ENCODE measurements around the gene ZBTB46. TPM values are rescaled to one million over a fixed set of nuclear protein-coding genes. Genes with fewer than 3 reads are reported as not detected.

Gene ZBTB46
- total RNA-seq, 1 experiment from 2014 or later = 18.9 TPM

- no peak for ATAC-seq
- no peak for DNase-seq (ENCODE audit: low spot score)
- no peak for TF ChIP-seq ZNF416 (CRISPR knock-in tag; IDR thresholded peaks at IDR 0.05)
- TF ChIP-seq, protein P1, sequence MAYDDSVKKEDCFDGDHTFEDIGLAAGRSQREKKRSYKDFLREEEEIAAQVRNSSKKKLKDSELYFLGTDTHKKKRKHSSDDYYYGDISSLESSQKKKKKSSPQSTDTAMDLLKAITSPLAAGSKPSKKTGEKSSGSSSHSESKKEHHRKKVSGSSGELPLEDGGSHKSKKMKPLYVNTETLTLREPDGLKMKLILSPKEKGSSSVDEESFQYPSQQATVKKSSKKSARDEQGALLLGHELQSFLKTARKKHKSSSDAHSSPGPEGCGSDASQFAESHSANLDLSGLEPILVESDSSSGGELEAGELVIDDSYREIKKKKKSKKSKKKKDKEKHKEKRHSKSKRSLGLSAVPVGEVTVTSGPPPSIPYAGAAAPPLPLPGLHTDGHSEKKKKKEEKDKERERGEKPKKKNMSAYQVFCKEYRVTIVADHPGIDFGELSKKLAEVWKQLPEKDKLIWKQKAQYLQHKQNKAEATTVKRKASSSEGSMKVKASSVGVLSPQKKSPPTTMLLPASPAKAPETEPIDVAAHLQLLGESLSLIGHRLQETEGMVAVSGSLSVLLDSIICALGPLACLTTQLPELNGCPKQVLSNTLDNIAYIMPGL (CRISPR knock-in tag; IDR thresholded peaks at IDR 0.05) = no peak
- TF ChIP-seq ZNF671 (CRISPR knock-in tag; IDR thresholded peaks at IDR 0.05) = no peak
- TF ChIP-seq RELA (CRISPR knock-in tag; IDR thresholded peaks at IDR 0.05; ENCODE audit: borderline replicate concordance) = no peak
- TF ChIP-seq TEAD1 (CRISPR knock-in tag; IDR thresholded peaks at IDR 0.05) = no peak
- TF ChIP-seq CBFB (CRISPR knock-in tag; IDR thresholded peaks at IDR 0.05; ENCODE audit: low read depth) = no peak
- TF ChIP-seq NR1H2 (CRISPR knock-in tag; IDR thresholded peaks at IDR 0.05) = no peak
- TF ChIP-seq USF2 (CRISPR knock-in tag; IDR thresholded peaks at IDR 0.05) = no peak
- no peak for TF ChIP-seq ZNF121 (CRISPR knock-in tag; IDR thresholded peaks at IDR 0.05)
- no peak for TF ChIP-seq GTF2I (CRISPR knock-in tag; conservative IDR thresholded peaks at IDR 0.05)
- H3K9me3 Mint-ChIP-seq = no peaks in the 10 kb centered on the region
- no peaks in the 10 kb centered on the region for H3K27me3 Mint-ChIP-seq (ENCODE audit: low read depth)
- H3K4me3 Mint-ChIP-seq = no peak overlapping the region
- peaks cover 8% of the 10 kb centered on the region; the same call in 1 of the 2 replicates for H3K36me3 Mint-ChIP-seq
- ChIA-PET CTCF (no interaction called here), POLR2A (no interaction called here)
- H3K27ac Mint-ChIP-seq = no peak overlapping the region; the same call in 1 of the 2 replicates
- no peaks in the 10 kb centered on the region for H3K4me1 Mint-ChIP-seq
Measured at GRCh38 chr20:63733579-63734081, 97.4 kb downstream of the ZBTB46 start.

DNA sequence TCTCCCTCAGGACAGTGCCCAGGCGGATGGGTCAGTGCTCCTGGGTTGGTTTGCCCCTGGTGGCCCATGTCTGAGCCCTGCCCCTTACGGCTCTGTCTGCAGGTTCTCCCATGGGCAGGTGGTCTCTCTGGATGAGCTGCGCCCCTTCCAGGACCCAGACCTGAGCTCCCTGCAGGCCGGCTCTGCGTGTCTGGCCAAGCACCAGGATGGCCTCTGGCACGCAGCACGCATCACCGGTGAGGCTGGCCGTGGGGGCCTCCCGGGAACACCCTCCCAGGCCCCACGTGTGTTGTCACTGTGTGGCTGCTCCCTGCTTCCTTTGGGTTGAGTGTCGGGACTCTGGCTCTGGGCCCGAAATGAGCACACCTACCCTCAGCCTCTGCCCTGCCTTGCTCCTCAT is 97.9 kb downstream of the ZBTB46 start:
- ATAC-seq (no peak), DNase-seq (ENCODE audit: low spot score) (no peak)
- CTCF ChIA-PET = no interaction called here
- Mint-ChIP-seq H3K27ac (no peak overlapping the region), H3K4me3 (no peak overlapping the region), H3K9me3 (no peaks in the 10 kb centered on the region), H3K27me3 (ENCODE audit: low read depth) (no peaks in the 10 kb centered on the region), H3K36me3 (peaks cover 8% of the 10 kb centered on the region; the same call in 1 of the 2 replicates), H3K4me1 (no peaks in the 10 kb centered on the region)
- POLR2A ChIA-PET = no interaction called here
- TF ChIP-seq, protein P2, sequence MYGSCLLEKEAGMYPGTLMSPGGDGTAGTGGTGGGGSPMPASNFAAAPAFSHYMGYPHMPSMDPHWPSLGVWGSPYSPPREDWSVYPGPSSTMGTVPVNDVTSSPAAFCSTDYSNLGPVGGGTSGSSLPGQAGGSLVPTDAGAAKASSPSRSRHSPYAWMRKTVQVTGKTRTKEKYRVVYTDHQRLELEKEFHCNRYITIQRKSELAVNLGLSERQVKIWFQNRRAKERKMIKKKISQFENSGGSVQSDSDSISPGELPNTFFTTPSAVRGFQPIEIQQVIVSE (CRISPR knock-in tag; IDR thresholded peaks at IDR 0.05; ENCODE audit: borderline replicate concordance) = no peak
- TF ChIP-seq TEAD4 (CRISPR knock-in tag; IDR thresholded peaks at IDR 0.05) = no peak
- TF ChIP-seq FOXP4 (CRISPR knock-in tag; IDR thresholded peaks at IDR 0.05) = no peak
- TF ChIP-seq ARID4B (CRISPR knock-in tag; IDR thresholded peaks at IDR 0.05; ENCODE audit: borderline replicate concordance) = no peak
- no peak for TF ChIP-seq NR1H2 (CRISPR knock-in tag; IDR thresholded peaks at IDR 0.05)
- no peak for TF ChIP-seq ZBTB21 (CRISPR knock-in tag; IDR thresholded peaks at IDR 0.05; ENCODE audit: borderline replicate concordance)
- TF ChIP-seq, protein P3, sequence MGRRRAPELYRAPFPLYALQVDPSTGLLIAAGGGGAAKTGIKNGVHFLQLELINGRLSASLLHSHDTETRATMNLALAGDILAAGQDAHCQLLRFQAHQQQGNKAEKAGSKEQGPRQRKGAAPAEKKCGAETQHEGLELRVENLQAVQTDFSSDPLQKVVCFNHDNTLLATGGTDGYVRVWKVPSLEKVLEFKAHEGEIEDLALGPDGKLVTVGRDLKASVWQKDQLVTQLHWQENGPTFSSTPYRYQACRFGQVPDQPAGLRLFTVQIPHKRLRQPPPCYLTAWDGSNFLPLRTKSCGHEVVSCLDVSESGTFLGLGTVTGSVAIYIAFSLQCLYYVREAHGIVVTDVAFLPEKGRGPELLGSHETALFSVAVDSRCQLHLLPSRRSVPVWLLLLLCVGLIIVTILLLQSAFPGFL (CRISPR knock-in tag; IDR thresholded peaks at IDR 0.05; ENCODE audit: borderline replicate concordance) = no peak
- TF ChIP-seq, protein P4, sequence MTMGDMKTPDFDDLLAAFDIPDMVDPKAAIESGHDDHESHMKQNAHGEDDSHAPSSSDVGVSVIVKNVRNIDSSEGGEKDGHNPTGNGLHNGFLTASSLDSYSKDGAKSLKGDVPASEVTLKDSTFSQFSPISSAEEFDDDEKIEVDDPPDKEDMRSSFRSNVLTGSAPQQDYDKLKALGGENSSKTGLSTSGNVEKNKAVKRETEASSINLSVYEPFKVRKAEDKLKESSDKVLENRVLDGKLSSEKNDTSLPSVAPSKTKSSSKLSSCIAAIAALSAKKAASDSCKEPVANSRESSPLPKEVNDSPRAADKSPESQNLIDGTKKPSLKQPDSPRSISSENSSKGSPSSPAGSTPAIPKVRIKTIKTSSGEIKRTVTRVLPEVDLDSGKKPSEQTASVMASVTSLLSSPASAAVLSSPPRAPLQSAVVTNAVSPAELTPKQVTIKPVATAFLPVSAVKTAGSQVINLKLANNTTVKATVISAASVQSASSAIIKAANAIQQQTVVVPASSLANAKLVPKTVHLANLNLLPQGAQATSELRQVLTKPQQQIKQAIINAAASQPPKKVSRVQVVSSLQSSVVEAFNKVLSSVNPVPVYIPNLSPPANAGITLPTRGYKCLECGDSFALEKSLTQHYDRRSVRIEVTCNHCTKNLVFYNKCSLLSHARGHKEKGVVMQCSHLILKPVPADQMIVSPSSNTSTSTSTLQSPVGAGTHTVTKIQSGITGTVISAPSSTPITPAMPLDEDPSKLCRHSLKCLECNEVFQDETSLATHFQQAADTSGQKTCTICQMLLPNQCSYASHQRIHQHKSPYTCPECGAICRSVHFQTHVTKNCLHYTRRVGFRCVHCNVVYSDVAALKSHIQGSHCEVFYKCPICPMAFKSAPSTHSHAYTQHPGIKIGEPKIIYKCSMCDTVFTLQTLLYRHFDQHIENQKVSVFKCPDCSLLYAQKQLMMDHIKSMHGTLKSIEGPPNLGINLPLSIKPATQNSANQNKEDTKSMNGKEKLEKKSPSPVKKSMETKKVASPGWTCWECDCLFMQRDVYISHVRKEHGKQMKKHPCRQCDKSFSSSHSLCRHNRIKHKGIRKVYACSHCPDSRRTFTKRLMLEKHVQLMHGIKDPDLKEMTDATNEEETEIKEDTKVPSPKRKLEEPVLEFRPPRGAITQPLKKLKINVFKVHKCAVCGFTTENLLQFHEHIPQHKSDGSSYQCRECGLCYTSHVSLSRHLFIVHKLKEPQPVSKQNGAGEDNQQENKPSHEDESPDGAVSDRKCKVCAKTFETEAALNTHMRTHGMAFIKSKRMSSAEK (CRISPR knock-in tag; IDR thresholded peaks at IDR 0.05; ENCODE audit: borderline replicate concordance) = no peak
- no peak for TF ChIP-seq ZNF121 (CRISPR knock-in tag; IDR thresholded peaks at IDR 0.05)
- TF ChIP-seq ZNF416 (CRISPR knock-in tag; IDR thresholded peaks at IDR 0.05) = no peak
